Testis (tissue), 2 donors: ENCODE measurements around the gene SPAG9.

Source experiments
- CTCF ChIP-seq, 3 experiments: fragments of 450-650 bp in 2 of 3; fragments of 200-600 bp in 1 of 3; sonication (generic) in 1 of 3; IDR thresholded peaks; one replicate each; pipeline ENCODE4 v1.5.1; 2016 to 2019; ENCODE audit warnings: antibody characterized with exemption in 3 of 3, mild to moderate bottlenecking in 2 of 3, moderate library complexity in 1 of 3
- POLR2A ChIP-seq: fragments of 450-650 bp; IDR thresholded peaks from one replicate; pipeline ENCODE4 v1.6.1; 2017; ENCODE audit warnings: antibody characterized with exemption, mild to moderate bottlenecking, moderate library complexity

- TF ChIP-seq CTCF (IDR thresholded peaks at IDR 0.05) (no peak), POLR2A (no peak)
Measured at GRCh38 chr17:51133365-51133764, 12.7 kb upstream of the SPAG9 start.
